OCI-LY3 (cell line): Measurements from ENCODE around the gene NUDT4.

ENCODE experiments used
- H2AFZ ChIP-seq: fragments of 200-600, 300-600 bp; shearing (Covaris generic); 2 replicates; pipeline ENCODE4 v1.6.0; 2014; ENCODE audit warnings: antibody characterized with exemption, low read depth, low read length
- H3K27ac ChIP-seq: fragments of 200-600, 300-600 bp; sonication (generic); 2 replicates; pipeline ENCODE4 v1.5.1; 2014; ENCODE audit warnings: mild to moderate bottlenecking, low read length, moderate library complexity, mixed read lengths
- H3K27me3 ChIP-seq: fragments of 200-600, 300-600 bp; sonication (generic); 2 replicates; pipeline ENCODE4 v1.6.1; 2014; ENCODE audit warnings: low read depth, low read length, mixed read lengths
- H3K36me3 ChIP-seq: fragments of 200-600, 300-600 bp; sonication (generic); replicated peaks from 2 replicates; pipeline ENCODE3; 2014; ENCODE audit warnings: low read depth, low read length, mixed read lengths
- H3K4me1 ChIP-seq: fragments of 300-600, 200-600 bp; sonication (generic); 2 replicates; pipeline ENCODE4 v1.6.1; 2014; ENCODE audit warnings: low read length, mixed read lengths
- H3K4me2 ChIP-seq: fragments of 200-600, 300-600 bp; sonication (generic); 2 replicates; pipeline ENCODE4 v1.6.1; 2014; ENCODE audit warnings: low read length, mixed read lengths
- H3K4me3 ChIP-seq: fragments of 300-600, 200-600 bp; sonication (generic); 2 replicates; pipeline ENCODE4 v1.5.1; 2014; ENCODE audit warnings: antibody characterized with exemption, mild to moderate bottlenecking, low read length, moderate library complexity
- H3K79me2 ChIP-seq: fragments of 300-600, 200-600 bp; shearing (Covaris generic); 2 replicates; pipeline ENCODE4 v1.6.1; 2014; ENCODE audit warnings: mild to moderate bottlenecking, low read length, mixed read lengths
- H3K9ac ChIP-seq: fragments of 300-600, 200-600 bp; shearing (Covaris generic); 2 replicates; pipeline ENCODE4 v1.6.0; 2014; ENCODE audit warnings: mild to moderate bottlenecking, low read length, moderate library complexity
- H3K9me3 ChIP-seq: fragments of 200-600, 300-600 bp; shearing (Covaris generic); 2 replicates; pipeline ENCODE4 v1.6.1; 2014; ENCODE audit warnings: low read length, mixed read lengths; ENCODE audit not compliant: insufficient read depth
- H4K20me1 ChIP-seq: fragments of 200-600, 300-600 bp; sonication (generic); 2 replicates; pipeline ENCODE4 v1.6.1; 2016; ENCODE audit warnings: low read length, mixed read lengths; ENCODE audit not compliant: insufficient read depth
- CTCF ChIP-seq: fragments of 200-600, 300-600 bp; sonication (generic); IDR thresholded peaks from 2 replicates; pipeline ENCODE4 v1.5.1; 2014; ENCODE audit warnings: antibody characterized with exemption, low read length, low read depth
- EZH2phosphoT487 ChIP-seq: fragments of 200-600 bp; shearing (Covaris generic); IDR thresholded peaks from 2 replicates; pipeline ENCODE4 v1.6.1; 2018; ENCODE audit warnings: antibody characterized with exemption, mixed run types, low read depth

The NUDT4 gene

GRCh38 chr12:93347054-93347785 is 30.5 kb upstream of the NUDT4 start:
- Histone ChIP-seq H3K4me2 (no peak overlapping the region), H3K4me3 (no peak overlapping the region), H3K79me2 (no peaks in the 10 kb centered on the region), H3K27me3 (no peaks in the 10 kb centered on the region), H2AFZ (no peak overlapping the region), H3K36me3 (no peaks in the 10 kb centered on the region), H3K27ac (no peak overlapping the region), H3K4me1 (no peaks in the 10 kb centered on the region), H3K9me3 (no peaks in the 10 kb centered on the region), H4K20me1 (no peaks in the 10 kb centered on the region), H3K9ac (no peak overlapping the region)
- TF ChIP-seq CTCF: no peak
- TF ChIP-seq EZH2phosphoT487: no peak

- Histone ChIP-seq H3K9me3 (no peaks in the 10 kb centered on the region), H3K27ac (no peak overlapping the region), H3K9ac (no peak overlapping the region), H3K27me3 (no peaks in the 10 kb centered on the region), H4K20me1 (no peaks in the 10 kb centered on the region), H2AFZ (no peak overlapping the region), H3K4me3 (no peak overlapping the region), H3K36me3 (no peaks in the 10 kb centered on the region), H3K4me1 (no peaks in the 10 kb centered on the region), H3K79me2 (no peaks in the 10 kb centered on the region), H3K4me2 (no peak overlapping the region)
- no peak for TF ChIP-seq EZH2phosphoT487
Observed at GRCh38 chr12:93348575-93349435, 28.9 kb upstream of the NUDT4 start.

GRCh38 chr12:93351726-93352125 is 26.0 kb upstream of the NUDT4 start:
- H3K27me3 ChIP-seq: no peaks in the 10 kb centered on the region
- no peak overlapping the region for H3K4me2 ChIP-seq
- H3K27ac ChIP-seq: no peak overlapping the region
- H3K9me3 ChIP-seq: no peaks in the 10 kb centered on the region
- H3K9ac ChIP-seq: no peak overlapping the region
- no peak overlapping the region for H3K4me3 ChIP-seq
- no peaks in the 10 kb centered on the region for H3K36me3 ChIP-seq
- no peaks in the 10 kb centered on the region for H3K79me2 ChIP-seq
- no peaks in the 10 kb centered on the region for H3K4me1 ChIP-seq
- TF ChIP-seq EZH2phosphoT487: no peak
- no peak for TF ChIP-seq CTCF
- H2AFZ ChIP-seq: no peak overlapping the region
- no peaks in the 10 kb centered on the region for H4K20me1 ChIP-seq

- no peaks in the 10 kb centered on the region for H3K9me3 ChIP-seq
- H4K20me1 ChIP-seq: no peaks in the 10 kb centered on the region
- TF ChIP-seq EZH2phosphoT487 (no peak), CTCF (no peak)
- H3K27ac ChIP-seq: no peak overlapping the region
- no peak overlapping the region for H3K9ac ChIP-seq
- H3K27me3 ChIP-seq: no peaks in the 10 kb centered on the region
- H3K4me1 ChIP-seq: no peaks in the 10 kb centered on the region
- no peaks in the 10 kb centered on the region for H3K36me3 ChIP-seq
- no peak overlapping the region for H3K4me2 ChIP-seq
- H2AFZ ChIP-seq: no peak overlapping the region
- no peak overlapping the region for H3K4me3 ChIP-seq
- H3K79me2 ChIP-seq: no peaks in the 10 kb centered on the region
Observed at GRCh38 chr12:93352321-93352720, 25.4 kb upstream of the NUDT4 start.
